HG03571 (cell line): ENCODE measurements around the gene ZNF800.

Experiments
- ATAC-seq: cut with Tn5 transposase; IDR thresholded peaks from one replicate; pipeline ENCODE4 v1.9.1; 2021; ENCODE audit not compliant: unreplicated experiment

Gene ZNF800

DNA sequence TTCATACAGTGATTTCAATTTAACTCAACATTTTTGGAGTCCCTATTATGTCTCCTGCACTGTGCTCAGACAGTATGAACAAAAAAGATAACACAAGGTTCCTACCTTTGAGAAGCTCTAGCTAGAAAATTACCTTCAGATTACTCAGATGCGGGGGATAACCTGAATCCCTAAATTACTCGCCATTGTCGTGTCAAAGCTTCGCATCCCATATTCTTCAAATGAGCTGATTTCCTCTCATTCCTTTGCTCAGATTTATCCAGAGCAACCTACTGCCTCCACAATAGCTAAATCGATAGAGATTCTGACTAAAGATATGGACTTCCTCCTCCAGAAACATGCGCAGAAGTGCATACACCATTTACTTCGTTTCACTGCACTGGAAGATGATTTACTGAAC lies 42.6 kb downstream of the ZNF800 start:
- ATAC-seq: no peak

- ATAC-seq: no peak
Measured at GRCh38 chr7:127348247-127348631, 44.3 kb downstream of the ZNF800 start.

DNA sequence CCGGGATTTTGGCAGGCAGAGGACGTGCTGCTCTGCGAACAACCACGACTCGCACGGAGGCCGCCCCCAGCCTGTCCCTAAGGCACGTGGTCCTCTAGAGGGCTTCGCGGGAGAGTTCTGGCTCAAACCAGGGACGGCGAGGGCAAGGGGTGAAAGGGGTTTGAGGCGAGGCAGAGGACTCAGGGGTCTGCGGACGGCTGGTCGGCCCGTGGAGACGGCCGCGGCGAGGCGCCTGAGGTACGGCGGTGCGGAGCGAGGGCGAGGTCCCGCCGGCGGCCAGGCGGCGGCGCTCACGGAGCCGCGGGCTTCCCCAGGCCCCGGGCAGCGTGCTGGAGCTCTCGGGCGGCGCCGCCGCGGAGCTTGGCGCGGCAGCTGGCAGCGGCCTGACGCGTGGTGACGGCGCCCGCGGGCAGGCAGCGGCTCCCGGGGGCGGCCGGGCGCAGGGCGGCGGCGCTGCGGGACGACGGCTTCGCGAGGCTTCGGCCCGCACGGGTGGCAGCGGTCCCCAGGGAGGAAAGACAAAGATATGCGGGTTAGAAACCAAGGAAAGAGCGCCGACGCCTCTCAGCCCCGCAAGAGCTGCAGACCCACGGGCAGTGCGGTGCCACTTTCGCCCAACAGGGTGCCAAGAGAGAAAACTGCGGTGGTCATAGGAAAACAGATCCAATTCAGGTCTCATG lies 44.8 kb downstream of the ZNF800 start:
- ATAC-seq: peak; percentile 97

DNA sequence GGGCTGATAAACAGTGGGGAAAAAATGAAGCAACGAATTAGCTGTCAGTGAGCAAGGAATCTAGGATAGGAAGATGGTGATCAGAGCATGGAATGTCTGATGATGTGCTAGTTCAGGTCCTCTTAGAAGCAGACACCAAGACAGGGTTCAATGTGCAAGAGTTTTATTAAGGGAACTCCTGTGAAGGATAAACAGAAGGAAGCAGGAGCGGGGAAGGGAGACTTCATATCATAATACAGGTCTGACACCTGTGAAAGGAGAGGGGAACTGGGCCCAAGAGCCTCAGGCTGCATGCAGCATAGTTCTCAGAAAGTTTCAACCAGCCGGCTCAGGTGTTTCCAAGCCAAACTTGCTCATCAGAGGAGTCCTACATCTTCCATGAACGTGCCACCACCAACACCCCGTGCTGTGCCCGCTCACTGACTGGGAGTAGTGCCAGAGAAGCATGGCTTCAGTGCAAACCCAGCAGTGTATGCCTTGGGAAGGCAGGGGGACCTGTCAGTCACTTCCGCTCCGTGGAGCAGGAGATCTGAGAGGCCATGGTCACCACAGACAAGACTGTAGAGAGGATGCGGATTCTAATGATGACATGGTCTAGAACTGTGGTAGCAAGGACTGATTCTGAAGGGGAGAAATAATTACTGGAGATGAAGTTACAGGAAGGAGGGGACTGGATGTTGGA lies 45.8 kb downstream of the ZNF800 start:
- no peak for ATAC-seq

GRCh38 chr7:127342596-127342995 lies 49.9 kb downstream of the ZNF800 start:
- no peak for ATAC-seq

DNA sequence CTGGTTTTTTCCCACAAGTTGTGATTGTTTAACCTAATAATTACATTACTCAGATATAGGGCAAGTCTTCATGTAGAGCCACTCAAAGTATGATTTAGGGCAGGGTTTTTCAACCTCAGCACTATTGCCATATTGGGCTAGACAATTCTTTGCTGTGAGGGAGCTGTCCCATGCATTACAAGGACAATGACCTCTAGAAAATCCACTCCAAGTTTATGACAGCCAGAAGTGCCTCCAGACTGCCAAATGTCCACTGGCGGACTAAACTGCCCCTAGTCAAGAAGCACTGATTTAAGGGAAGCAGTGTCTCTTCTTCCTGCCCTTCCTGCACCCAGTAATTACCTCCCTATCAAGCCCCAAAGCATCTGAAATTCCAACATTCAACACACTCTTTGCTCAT lies 54.4 kb downstream of the ZNF800 start:
- no peak for ATAC-seq

GRCh38 chr7:127337581-127337980 lies 54.9 kb downstream of the ZNF800 start:
- no peak for ATAC-seq

- ATAC-seq: no peak
Measured at GRCh38 chr7:127336458-127336857, 56.0 kb downstream of the ZNF800 start.

GRCh38 chr7:127332880-127333279 lies 59.6 kb downstream of the ZNF800 start:
- ATAC-seq: no peak

DNA sequence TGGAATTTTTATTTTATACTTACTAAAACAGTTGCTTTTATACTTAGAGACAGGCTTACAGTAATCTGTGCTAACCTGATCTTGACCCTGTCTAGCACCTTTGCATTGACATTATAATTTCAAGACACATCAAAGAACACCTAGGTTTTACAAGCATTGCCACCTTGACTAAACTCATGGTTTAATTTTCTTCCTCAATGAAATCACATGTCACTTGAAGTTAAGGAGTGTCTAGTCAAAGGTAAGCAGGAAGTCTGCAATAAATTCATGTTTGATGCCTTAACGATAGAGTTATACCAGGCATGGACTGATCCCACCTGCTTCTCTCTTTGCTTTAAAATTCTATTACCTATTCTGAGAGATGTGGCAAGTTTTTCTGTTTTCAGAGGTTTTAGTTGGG lies 62.4 kb downstream of the ZNF800 start:
- no peak for ATAC-seq

- no peak for ATAC-seq
Measured at GRCh38 chr7:127322832-127323493, 69.5 kb downstream of the ZNF800 start.

DNA sequence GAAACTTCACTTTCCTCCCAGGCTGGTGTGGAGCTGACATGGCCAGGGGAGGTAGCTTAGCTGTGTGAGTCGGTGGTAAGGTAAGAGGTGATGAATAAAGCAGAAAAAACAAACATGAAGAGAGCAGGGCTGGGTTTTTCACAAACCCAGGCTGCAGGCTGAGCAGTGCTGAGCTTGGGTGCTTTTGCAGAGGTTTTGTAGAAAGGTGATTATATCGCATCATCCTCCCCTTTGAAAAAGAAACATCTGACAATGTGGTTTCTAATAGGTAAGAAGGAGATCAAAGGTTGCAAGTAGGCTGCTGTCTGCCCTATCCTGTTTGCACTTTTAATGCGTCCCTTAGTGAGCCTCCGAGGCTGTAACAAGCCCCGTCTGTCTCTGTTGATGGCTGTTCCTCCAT lies 70.2 kb downstream of the ZNF800 start:
- no peak for ATAC-seq

- no peak for ATAC-seq
Measured at GRCh38 chr7:127320974-127321373, 71.5 kb downstream of the ZNF800 start.
